ENCODE measurements around the gene BLOC1S5. TPM values are rescaled to one million over a fixed set of nuclear protein-coding genes. Genes with fewer than 3 reads are reported as not detected.

Gene BLOC1S5
- total RNA-seq, 1 donor from 2014 or later = 34.4 TPM

DNA sequence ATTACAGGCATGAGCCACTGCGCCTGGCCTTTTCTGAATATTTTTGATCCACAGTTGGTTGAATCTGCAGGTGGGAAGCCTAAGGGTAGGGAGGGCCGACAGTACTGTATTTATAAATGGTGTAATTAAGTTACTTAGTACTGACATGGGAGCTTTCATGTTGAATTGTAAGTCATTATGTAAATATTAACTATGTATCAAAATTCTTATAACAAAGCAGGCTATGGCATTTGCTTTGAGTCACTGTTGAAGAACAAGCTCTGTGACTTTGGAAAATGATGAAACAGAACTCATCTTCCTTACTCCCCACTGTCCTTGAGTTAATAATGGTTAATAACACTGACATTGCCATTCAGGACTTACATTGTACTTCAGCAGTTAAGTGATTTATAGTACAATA is 90.6 kb downstream of the BLOC1S5 start:
- no peaks in the 10 kb centered on the region for H3K27me3 ChIP-seq
- H3K4me3 ChIP-seq = no peak overlapping the region
- Mint-ChIP-seq H3K27ac (no peak overlapping the region), H3K36me3 (peaks cover 6% of the 10 kb centered on the region), H3K9me3 (peaks cover 12% of the 10 kb centered on the region), H3K27me3 (ENCODE audit: insufficient read depth, low read depth) (peaks cover 22% of the 10 kb centered on the region), H3K4me3 (no peak overlapping the region), H3K4me1 (peaks cover 8% of the 10 kb centered on the region)
- H2AFZ ChIP-seq (replicated peaks) = no peak overlapping the region
- TF ChIP-seq, protein P1, sequence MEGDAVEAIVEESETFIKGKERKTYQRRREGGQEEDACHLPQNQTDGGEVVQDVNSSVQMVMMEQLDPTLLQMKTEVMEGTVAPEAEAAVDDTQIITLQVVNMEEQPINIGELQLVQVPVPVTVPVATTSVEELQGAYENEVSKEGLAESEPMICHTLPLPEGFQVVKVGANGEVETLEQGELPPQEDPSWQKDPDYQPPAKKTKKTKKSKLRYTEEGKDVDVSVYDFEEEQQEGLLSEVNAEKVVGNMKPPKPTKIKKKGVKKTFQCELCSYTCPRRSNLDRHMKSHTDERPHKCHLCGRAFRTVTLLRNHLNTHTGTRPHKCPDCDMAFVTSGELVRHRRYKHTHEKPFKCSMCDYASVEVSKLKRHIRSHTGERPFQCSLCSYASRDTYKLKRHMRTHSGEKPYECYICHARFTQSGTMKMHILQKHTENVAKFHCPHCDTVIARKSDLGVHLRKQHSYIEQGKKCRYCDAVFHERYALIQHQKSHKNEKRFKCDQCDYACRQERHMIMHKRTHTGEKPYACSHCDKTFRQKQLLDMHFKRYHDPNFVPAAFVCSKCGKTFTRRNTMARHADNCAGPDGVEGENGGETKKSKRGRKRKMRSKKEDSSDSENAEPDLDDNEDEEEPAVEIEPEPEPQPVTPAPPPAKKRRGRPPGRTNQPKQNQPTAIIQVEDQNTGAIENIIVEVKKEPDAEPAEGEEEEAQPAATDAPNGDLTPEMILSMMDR (IDR thresholded peaks at IDR 0.05) = no peak
- TF ChIP-seq EZH2phosphoT487 (IDR thresholded peaks at IDR 0.05) (no peak), EZH2 (IDR thresholded peaks at IDR 0.05) (no peak)
- H3K79me2 ChIP-seq (ENCODE audit: low read depth) = no peaks in the 10 kb centered on the region
- DNase-seq (ENCODE audit: low spot score) = no peak
- H3K4me1 ChIP-seq = peaks cover 14% of the 10 kb centered on the region
- no peaks in the 10 kb centered on the region for H3K9me3 ChIP-seq (ENCODE audit: low read depth)
- H3K9ac ChIP-seq = no peak overlapping the region
- peaks cover 10% of the 10 kb centered on the region for H3F3A ChIP-seq (ENCODE audit: low read depth)
- H3K4me2 ChIP-seq = no peak overlapping the region
- no peaks in the 10 kb centered on the region for H4K20me1 ChIP-seq (ENCODE audit: low read depth)
- H3K36me3 ChIP-seq = no peaks in the 10 kb centered on the region
- H3K27ac ChIP-seq = no peak overlapping the region

DNA sequence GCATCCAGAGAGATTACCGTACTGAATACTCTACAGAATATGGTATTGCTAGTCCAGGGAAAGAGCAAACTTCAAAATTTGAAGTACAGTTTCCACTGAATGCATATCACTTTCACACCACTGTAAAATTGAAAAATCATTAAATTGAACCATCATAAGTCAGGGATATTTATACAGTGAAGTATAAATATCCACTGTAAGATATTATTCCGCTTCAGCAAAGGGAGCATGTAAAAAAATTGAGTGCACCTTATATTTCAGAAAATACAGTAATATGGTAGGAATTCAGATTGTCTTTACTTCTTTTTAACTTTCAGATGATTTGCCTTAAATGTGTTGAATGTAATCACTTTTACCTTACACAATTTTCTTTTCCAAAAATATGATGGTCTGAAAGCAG is 92.7 kb downstream of the BLOC1S5 start:
- Mint-ChIP-seq H3K27me3 (ENCODE audit: insufficient read depth, low read depth) (peaks cover 17% of the 10 kb centered on the region), H3K4me3 (no peak overlapping the region), H3K27ac (no peak overlapping the region), H3K9me3 (peaks cover 15% of the 10 kb centered on the region), H3K4me1 (peaks cover 3% of the 10 kb centered on the region), H3K36me3 (peaks cover 5% of the 10 kb centered on the region)
- no peaks in the 10 kb centered on the region for H3K27me3 ChIP-seq
- no peak overlapping the region for H3K4me2 ChIP-seq
- DNase-seq (ENCODE audit: low spot score) = no peak
- H3K4me1 ChIP-seq = peaks cover 3% of the 10 kb centered on the region
- no peaks in the 10 kb centered on the region for H3K36me3 ChIP-seq
- TF ChIP-seq EZH2 (IDR thresholded peaks at IDR 0.05) = no peak
- H3K27ac ChIP-seq = no peak overlapping the region
- no peaks in the 10 kb centered on the region for H3K9me3 ChIP-seq (ENCODE audit: low read depth)
- no peak overlapping the region for H3K4me3 ChIP-seq
- no peaks in the 10 kb centered on the region for H3K79me2 ChIP-seq (ENCODE audit: low read depth)
- H3F3A ChIP-seq (ENCODE audit: low read depth) = no peaks in the 10 kb centered on the region
- no peak overlapping the region for H3K9ac ChIP-seq
- H4K20me1 ChIP-seq (ENCODE audit: low read depth) = no peaks in the 10 kb centered on the region
- no peak overlapping the region for H2AFZ ChIP-seq (replicated peaks)

DNA sequence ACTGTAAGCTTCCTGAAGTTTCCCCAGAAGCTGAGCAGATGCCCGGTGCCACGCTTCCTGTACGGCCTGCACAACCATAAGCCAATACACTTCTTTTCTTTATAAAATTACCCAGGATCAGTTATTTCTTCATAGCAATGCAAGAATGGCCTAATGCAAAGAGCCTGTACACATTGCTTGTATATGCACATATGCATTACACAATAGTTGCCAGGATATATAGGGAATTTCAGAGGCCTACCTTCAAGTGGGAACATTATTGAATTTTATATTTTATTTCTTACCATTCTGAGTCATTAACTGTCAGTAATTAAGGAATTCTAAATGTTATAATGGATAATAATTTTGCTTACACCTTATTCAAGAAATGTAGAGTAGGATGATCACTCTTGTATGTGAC is 93.6 kb downstream of the BLOC1S5 start:
- Mint-ChIP-seq H3K9me3 (peaks cover 12% of the 10 kb centered on the region), H3K27me3 (ENCODE audit: insufficient read depth, low read depth) (peaks cover 11% of the 10 kb centered on the region), H3K4me1 (peaks cover 2% of the 10 kb centered on the region), H3K4me3 (no peak overlapping the region), H3K27ac (no peak overlapping the region), H3K36me3 (peaks cover 5% of the 10 kb centered on the region)
- Histone ChIP-seq H3K4me1 (no peaks in the 10 kb centered on the region), H3K27me3 (no peaks in the 10 kb centered on the region), H3K4me3 (no peak overlapping the region), H3K79me2 (ENCODE audit: low read depth) (no peaks in the 10 kb centered on the region), H3K4me2 (no peak overlapping the region), H3K27ac (no peak overlapping the region), H3F3A (ENCODE audit: low read depth) (no peaks in the 10 kb centered on the region), H3K9me3 (ENCODE audit: low read depth) (no peaks in the 10 kb centered on the region), H4K20me1 (ENCODE audit: low read depth) (no peaks in the 10 kb centered on the region), H3K36me3 (no peaks in the 10 kb centered on the region), H2AFZ (replicated peaks) (no peak overlapping the region), H3K9ac (no peak overlapping the region)
- DNase-seq (ENCODE audit: low spot score) = no peak
- no peak for TF ChIP-seq EZH2 (IDR thresholded peaks at IDR 0.05)
- TF ChIP-seq, protein P1 (IDR thresholded peaks at IDR 0.05) = no peak
- no peak for TF ChIP-seq EZH2phosphoT487 (IDR thresholded peaks at IDR 0.05)

Other genes with a start within 250 kb of the BLOC1S5 start
- 155 TPM in 2 replicates for gene TXNDC5, start 153.6 kb downstream of the BLOC1S5 start, total RNA-seq (ENCODE audit: low replicate concordance)
- gene EEF1E1, start 38.2 kb upstream of the BLOC1S5 start, total RNA-seq (ENCODE audit: low replicate concordance) = 85.6 and 119 TPM in 2 replicates